HG03196 (cell line): ENCODE results near the gene GPT2.
"Not testable (repeated sequence)": the region's sequence is repeated elsewhere in the genome, so short reads cannot be mapped to it uniquely, and the experiment has no call there.

ENCODE experiments used
- ATAC-seq: cut with Tn5 transposase; IDR thresholded peaks from one replicate; pipeline ENCODE4 v1.9.1; 2021; ENCODE audit not compliant: unreplicated experiment

Gene GPT2

DNA sequence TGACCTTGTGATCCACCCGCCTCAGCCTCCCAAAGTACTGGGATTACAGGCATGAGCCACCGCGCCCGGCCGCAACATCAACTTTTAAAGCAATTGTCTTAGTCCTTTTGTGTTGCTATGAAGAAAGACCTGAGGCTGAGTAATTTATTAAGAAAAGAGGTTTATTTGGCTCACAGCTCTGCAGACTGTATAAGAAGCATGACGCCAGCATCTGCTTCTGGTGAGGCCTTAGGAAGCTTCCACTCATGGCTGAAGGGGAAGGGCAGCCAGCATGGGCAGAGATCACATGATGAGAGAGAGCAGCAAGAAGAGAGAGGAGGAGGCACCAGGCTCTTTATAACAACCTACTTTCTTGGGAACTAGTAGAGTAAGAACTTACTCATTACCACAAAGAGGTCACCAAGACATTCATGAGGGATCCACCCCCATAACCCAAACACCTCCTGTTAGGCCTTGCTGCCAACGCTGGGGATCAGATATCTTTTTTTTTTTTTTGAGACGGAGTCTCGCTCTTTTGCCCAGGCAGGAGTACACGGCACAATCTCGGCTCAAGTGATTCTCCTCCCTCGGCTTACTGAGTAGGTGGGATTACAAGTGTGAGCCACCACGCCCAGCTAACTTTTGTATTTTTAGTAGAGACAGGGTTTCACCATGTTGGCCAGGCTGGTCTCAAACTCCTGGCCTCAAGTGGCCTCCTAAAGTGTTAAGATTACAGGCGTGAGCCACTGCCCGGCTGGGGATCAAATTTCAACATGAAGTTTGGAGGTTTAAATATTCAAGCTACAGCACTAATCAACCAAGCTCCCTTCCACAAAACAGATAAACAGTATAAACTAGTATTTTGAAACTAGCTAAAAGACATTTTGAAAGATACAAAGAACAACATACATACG is 21.4 kb upstream of the GPT2 start:
- no peak for ATAC-seq

DNA sequence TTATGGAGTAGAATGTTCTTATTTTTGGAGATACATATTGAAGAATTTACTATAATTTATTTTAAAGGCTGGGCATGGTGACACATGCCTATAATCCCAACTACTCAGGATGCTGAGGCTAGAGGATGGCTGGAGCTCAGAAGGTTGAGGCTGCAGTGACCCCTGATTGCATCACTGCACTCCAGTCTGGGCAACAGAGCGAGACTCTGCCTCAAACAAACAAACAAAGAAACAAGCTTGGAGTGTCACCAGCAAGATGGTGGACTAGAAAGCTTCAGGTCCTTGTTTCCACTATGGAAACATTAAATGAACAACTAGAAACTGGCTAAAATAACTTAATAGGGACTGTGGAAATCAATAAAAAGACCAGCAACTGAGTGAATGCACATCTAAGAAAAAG is 17.9 kb upstream of the GPT2 start:
- ATAC-seq, result no peak

DNA sequence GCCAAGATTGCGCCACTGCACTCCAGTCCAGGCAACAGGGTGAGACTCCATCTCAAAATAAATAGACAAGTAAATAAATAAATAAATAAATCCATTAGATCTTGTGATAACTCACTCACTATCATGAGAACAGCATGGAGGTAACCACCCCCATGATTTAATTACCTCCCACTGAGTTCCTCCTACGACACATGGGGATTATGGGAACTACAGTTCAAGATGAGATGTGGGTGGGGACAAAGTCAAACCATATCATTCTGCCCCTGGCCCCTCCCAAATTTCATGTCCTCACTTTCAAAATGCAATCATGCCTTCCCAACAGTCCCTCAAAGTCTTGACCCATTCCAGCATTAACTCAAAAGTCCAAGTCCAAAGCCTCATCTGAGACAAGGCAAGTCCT is 16.7 kb upstream of the GPT2 start:
- not testable (repeated sequence) for ATAC-seq

DNA sequence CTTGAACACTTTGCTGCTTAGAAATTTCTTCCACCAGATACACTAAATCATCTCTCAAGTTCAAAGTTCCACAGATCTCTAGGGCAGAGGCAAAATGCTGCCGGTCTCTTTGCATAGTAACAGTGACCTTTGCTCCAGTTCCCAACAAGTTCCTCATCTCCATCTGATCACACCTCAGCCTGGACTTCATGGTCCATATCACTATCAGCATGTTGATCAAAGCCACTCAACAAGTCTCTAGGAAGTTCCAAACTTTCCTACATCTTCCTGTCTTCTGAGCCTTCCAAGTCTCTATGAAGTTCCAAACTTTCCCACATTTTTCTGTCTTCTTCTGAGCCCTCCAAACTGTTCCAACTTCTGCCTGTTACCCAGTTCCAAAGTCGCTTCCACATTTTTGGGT is 15.3 kb upstream of the GPT2 start:
- not testable (repeated sequence) for ATAC-seq

DNA sequence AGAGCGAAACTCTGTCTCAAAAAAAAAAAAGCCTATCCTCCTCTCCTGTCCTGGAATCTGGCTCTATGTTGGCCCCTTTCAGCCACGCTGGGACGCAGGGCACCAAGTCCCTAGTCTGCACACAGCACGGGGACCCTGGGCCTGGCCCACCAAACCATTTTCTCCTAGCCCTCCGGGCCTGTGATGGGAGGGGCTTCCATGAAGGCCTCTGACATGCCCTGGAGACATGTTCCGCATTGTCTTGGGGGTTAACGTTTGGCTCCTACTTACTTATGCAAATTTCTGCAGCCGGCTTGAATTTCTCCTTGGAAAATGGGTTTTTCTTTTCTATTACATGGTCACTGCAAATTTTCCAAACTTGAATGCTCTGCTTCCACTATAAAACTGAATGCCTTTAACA is 12.6 kb upstream of the GPT2 start:
- no peak for ATAC-seq

DNA sequence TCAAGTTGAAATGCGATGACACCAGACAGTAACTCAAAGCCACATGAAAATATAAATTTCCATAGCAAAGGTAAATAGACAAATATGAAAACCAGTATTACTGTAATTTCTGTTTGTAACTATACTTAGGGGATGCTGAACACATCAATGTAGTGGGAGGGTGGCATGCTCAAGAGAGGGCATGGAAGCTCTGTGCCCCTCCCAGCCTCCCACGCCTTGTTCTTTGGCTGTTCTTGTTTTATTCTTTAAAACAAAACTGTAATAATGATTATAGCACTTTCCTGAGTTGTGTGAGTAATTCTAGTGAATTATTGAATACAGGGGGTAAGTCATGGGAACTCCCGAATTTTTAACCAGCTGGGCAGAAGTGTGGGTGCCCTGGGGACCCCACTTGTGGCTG is 11.0 kb upstream of the GPT2 start:
- no peak for ATAC-seq

DNA sequence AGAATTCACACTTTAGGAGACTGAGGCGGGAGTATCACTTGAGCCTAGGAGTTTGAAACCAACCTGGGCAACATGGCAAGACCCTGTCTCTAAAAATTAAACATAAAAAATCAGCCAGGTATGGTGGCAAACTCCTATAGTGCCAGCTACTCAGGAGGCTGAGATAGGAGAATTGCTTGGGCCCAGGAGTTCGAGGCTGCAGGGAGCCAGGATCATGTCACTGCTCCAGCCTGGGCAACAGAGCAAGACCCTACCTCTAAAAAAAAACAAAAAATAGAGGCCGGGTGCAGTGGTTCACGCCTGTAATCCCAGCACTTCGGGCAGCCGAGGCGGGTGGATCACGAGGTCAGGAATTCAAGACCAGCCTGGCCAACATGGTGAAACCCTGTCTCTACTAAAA is 8.9 kb upstream of the GPT2 start:
- ATAC-seq, result no peak

DNA sequence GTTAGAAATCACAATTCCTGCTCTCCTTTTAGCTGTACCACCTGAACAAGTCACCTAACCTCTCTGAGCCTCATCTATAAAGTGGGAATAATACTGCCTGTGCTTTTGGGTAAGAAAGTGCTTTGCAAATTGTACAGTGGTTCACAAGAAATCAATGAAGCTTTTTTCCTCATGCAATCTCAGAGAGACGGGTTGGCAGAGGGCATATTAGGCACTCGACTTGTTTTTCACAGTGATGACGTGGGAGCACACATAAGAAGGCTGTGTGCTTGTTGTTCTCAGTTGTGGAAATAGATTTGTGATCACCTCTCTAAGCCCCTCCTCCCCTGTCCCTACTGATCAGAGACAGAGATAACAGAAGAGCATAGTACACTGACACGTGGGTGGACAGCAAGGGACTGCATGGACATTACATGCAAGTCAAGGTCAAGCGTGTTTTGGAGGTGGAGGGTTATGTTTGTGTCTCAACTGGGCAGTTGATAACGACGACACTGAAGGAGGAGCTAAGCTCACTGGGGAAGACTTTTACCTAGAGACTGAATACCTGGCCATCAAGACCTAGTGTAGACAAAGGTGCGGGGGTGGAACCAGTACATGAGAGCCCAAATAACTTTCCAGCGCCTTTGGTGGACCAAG is 1.7 kb upstream of the GPT2 start:
- ATAC-seq, result no peak

DNA sequence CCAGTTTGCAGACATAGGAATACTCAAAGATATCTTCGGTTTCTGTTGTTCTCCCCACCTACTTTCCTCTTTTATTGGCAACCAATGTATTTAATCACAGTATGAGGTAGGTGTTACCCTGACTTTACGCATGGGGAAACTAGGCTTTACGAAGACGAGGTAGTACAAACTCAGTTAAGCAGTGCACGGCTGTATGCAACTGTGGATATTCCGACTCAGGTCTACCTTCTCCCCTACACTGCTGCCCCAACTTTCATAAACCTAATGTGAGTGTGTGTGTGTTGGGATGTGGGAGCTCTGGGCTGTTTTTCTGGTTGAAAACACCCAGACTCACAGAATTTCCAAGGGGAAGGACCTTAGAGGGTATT is 1.2 kb upstream of the GPT2 start:
- ATAC-seq, result no peak

DNA sequence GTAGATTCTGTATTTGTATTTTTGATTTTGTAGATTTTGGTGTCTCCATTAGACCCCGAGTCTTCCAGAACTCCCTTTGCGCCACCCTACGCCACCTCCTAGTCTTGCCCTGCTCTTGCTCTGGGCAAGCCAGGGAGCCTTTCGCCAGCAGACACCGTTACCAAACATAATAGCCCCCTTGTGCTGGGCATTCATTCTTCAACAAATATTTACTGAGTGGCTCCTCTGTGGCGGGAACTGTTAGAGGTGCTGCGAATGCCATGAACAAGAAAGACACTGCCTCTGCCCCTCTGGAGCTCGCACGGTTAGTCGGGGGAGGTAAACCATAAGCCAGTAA is 841 bp upstream of the GPT2 start:
- ATAC-seq, result no peak

DNA sequence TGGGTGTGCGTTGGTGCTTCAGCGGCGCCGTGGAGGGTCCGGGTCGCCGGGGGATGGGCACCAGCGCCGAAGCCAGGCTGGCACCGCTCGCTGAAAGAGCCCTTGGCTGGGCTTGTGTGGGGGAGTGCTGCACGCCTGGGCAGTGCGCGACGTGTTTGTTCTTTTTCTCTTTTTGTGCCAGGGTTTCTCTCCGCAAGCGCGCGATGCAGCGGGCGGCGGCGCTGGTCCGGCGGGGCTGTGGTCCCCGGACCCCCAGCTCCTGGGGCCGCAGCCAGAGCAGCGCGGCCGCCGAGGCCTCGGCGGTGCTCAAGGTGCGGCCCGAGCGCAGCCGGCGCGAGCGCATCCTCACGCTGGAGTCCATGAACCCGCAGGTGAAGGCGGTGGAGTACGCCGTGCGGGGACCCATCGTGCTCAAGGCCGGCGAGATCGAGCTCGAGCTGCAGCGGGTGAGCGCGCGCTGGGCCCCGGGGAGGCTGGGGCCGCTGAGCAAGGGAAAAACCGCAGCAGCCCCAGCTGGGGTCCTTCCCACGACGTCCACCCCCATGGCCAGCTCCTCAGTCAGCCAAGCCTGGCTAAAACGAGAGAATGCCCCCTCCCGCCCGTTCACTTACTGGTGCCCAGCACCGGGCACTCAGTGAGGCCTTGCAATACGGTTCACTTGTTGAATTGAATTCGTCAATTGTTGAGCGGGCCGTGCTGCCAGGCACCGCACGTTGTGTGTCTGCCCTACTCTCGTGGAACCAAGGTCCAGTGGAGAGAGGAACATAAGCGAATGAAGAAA is 541 bp downstream of the GPT2 start:
- no peak for ATAC-seq

DNA sequence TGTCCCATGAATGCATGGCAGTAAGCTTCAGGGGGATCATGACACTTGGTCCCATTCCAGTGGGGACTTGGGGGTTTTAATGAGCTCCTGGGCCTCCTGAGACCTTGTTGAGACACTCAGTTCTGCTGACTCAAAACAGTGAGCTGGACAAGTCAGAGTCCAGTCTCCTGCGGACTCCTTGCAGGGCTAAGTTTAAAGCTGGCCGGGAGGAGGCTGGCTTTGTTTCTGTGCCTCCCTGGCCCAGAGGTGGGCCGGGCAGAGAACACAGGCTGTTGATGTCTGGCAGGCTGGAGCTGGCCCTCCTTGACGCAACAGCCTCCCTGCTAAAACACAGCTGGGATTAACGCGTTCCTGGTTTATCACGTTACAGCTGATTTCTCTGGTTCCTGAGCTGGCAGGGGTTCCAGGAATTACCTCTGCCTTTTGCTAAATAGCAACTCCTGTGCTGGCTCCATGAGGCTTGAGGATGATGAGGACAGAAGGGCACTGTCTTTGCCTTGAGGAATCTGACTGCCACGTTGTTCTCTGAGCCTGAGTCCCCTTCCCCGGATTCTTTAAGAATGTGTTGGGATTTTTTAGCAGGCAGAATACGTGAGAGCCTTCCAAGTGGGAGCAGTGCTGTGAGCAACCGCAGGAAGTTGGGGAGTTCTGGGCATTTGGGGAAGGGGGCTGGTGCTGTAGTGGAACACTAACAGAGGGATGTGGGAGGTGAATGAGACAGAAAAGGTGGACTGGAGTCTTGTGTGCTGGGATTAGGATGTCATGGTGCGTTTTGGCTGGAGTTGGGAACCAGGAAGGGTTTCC is 2.0 kb downstream of the GPT2 start:
- no peak for ATAC-seq

DNA sequence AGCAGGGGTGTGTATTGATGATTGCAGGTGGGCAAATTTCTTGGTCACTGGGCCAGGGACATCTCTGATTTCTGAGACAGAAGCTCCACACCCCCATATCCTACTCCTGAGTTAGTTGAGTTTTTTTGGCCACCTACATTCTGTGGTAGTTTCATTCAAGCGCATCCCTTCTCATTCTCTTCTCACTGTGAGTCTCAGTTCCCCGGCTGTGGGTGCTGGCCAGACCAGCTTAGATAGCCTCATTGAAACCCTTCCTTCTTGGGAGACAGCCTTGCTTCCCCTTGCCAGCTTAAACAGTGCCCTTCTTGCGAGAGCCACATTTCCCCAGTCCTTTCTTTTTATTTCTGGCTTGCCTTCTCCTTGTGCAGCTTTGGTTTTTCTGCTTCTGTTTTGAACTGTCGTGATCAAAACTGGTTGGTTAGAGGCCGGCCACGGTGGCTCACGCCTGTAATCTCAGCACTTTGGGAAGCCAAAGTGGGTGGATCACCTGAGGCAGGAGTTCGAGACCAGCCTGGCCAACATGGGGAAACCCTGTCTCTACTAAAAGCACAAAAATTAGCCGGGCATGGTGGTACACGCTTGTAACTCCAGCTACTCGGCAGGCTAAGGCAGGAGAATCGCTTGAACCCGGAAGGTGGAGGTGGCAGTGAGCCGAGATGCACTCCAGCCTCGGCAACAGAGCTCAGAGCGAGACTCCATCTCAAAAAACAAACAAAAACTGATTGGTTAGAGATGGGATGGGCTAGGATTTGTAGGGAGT is 2.8 kb downstream of the GPT2 start:
- no peak for ATAC-seq

DNA sequence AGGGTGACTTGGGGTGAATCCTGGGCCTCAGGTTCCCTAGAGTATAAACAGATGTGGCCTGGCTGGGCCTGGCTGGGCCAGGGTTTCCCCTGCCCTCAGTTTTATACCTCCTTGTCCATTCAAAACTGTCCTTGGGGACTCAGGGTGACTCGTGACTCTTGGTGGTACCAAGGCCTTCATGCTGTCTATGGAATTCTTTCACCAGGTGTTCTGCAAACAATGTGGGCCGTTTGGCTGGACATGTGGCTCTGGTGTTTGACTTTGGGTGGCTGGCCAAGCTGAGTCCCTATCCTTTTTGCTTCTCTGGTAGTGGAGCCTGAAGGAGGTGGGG is 3.3 kb downstream of the GPT2 start:
- ATAC-seq, result no peak

DNA sequence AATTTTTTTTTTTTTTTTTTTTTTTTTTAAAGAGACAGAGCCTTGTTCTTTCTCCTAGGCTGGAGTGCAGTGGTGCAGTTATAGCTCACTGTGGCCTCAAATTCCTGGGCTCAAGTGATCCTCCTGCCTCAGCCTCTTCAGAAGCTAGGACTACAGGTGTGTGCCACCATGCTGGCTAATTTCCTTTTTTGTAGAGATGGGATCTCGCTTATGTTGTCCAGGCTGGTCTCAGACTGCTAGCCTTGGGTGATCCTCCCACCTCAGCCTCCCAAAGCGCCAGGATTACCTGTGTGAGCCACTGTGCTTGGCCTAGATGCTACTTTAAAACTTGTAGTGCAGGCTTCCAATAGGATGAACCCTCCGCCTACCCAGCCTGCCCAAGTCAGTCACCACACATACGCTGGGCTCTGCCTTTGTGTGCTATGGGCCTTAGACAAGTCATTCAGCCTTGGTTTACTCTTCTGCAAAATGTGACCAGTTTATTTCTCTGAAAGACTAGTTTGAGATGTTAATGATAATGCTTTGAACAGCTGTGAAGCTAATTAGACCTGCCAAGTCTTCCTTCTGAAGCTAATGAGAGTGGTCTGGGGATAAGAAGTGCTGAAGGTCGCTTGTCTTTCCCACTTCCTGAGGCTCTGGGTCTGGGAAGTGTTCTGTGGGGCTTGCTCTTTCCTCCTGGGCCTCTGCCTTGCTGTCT is 5.2 kb downstream of the GPT2 start:
- ATAC-seq, result no peak

DNA sequence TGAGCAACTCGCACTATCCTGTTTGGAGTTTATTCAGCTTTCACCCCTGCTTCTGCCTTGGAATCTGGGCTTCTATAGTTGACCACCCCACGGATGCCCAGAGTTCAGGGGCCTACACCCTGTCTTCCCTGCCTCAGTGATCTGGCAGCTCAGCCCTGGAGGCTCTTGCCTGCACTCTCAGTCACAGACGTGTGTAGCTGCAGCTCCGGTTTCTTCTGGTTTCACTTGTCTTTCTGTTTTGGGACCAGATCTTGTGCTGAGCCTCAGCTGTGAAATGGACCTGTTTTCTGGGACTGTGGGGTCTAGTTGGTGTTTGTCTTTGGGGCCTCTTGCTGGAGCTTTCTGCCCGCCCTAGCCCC is 5.8 kb downstream of the GPT2 start:
- no peak for ATAC-seq

DNA sequence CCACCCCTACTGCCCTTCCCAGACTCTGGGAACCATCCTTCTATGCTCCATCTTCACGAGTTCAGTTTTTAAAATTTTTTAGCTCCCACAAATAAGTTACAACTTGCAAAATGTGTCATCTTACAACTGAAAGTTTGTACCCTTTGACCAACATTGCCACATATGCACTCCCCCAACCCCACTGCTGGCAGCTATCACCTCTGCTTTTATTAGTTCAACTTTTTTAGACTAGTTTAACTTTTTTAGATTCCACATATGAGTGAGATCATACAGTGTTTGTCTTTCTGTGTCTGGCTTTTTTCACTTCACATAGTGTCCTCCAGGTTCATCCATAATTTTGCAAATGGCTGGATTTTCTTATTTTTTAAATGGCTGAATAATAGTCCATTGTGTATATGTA is 7.7 kb downstream of the GPT2 start:
- no peak for ATAC-seq

DNA sequence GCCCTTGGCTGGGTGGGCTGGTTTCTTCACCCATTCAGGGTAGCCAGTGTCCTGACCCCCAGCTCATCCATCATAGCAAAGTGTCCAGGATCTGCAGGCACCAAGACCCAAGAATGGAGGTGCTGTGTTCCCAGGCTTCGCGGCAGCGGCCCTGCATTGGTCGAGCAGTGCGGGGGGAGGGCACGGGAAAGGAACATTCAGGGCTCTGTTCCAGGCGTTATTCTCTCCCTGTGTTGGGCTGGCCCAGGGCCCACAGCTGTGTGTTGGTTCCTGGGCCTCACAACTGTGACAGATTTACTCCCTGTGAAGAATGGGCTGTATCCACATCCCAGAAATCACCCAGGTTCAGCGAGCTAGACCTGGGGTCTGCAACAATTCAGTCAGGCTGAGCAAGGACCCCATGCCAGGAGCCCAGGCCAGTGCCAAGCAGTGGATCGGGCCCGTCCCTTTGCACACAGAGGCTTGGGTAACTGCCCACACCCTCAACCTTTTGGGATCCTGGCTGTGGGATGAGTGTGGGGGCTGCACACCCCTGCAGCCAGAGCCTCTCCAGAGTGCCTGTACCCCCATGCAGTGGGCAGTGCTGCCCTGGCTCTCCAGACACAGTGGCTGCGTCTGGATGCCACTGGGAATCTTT is 10.0 kb downstream of the GPT2 start:
- ATAC-seq, result no peak

DNA sequence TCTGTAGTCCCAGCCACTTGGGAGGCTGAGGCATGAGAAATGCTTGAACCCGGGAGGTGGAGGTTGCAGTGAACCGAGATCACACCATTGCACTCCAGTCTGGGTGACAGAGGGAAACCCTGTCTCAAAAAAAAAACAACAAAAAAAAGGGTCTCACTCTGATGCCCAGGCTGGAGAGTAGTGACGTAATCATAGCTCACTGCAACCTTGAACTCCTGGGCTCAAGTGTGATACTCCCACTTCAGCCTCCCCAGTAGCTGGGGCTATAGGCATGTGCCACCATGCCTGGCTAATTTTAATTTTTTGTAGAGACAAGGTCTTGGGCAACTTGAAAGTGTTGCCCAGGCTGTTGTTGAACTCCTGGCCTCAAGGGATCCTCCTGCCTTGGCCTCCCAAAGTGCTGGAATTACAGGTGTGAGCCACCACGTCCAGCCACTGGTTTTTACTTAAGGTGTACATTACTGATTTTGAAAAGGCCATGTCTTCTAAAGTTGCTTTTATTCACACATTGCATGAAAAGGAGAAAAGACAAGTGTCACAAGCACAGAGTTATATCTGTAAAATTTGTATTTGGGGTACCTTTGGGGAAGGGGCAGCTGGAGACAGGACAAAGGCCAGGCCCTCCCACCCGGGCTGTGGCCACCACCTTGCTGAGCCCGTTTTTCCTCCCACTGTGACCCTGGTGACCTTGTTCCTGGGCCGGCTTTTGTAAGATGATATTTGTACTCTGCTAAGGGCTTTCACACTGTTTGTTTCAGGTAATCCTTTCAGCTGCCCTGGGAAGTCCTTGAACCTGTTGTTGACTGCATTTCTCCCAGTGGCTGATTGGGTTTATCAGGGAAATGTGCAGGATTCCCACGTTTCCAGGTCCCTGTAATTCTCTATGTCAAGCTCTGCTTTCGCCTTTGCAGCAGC is 11.5 kb downstream of the GPT2 start:
- no peak for ATAC-seq
